C4-2B (cell line): Measurements from ENCODE around the gene TLE3.

ENCODE experiments used
- CTCF ChIP-seq: fragments of 450-650 bp; conservative IDR thresholded peaks from 2 replicates; pipeline ENCODE4 v1.5.1; 2017; ENCODE audit warnings: mild to moderate bottlenecking
- ZFX ChIP-seq: fragments of 450-650 bp; IDR thresholded peaks from 2 replicates; pipeline ENCODE4 v1.6.1; 2017

- TF ChIP-seq CTCF (no peak), ZFX (no peak)
Observed at GRCh38 chr15:70127288-70127746, 29.6 kb upstream of the TLE3 start.
